IMR-90 (cell line): ENCODE measurements around the gene YES1. TPM values are rescaled to one million over a fixed set of nuclear protein-coding genes. Genes with fewer than 3 reads are reported as not detected.

Experiments used
- ATAC-seq: fragments of 200-7000 bp; cut with Tn5 transposase; 2 replicates; pipeline ENCODE4 v1.9.1; 2020; ENCODE audit warnings: low read depth, mild to moderate bottlenecking, moderate library complexity
- BruUV-seq: library from RNA; stranded (reverse); fragments of 400-500 nt; replicated peaks from 2 replicates; lab custom pipeline; 2021; lab: Mats Ljungman, UMichigan
- CTCF ChIA-PET: fragments of 300-600 bp; formaldehyde crosslinking; extraction: SDS; loops from one replicate; lab custom pipeline; 2021; ENCODE audit warnings: antibody characterized with exemption; lab: Yijun Ruan, JAX
- POLR2A ChIA-PET: fragments of 300-600 bp; sonication (Branson Sonifier 250); formaldehyde crosslinking; loops from one replicate; lab custom pipeline; 2022; ENCODE audit warnings: antibody characterized with exemption; ENCODE audit not compliant: unreplicated experiment; lab: Charles Lee
- DNase-seq: peaks from one replicate; pipeline ENCODE4 v3.0.0; 2013
- H2AFZ ChIP-seq: replicated peaks from 2 replicates; pipeline ENCODE3; 2013; ENCODE audit warnings: low read length, mild to moderate bottlenecking; ENCODE audit not compliant: poor library complexity
- H2AK5ac ChIP-seq: 2 replicates; pipeline ENCODE4 v1.6.1; 2013; ENCODE audit warnings: low read depth, low read length, inconsistent platforms
- H2AK9ac ChIP-seq: replicated peaks from 2 replicates; pipeline ENCODE3; 2013; ENCODE audit warnings: mild to moderate bottlenecking, low read depth, low read length, moderate library complexity; ENCODE audit not compliant: poor library complexity
- H2BK120ac ChIP-seq: 2 replicates; pipeline ENCODE4 v1.6.1; 2013; ENCODE audit warnings: low read depth, low read length, inconsistent platforms
- H2BK15ac ChIP-seq: 3 replicates; pipeline ENCODE4 v1.6.1; 2013; ENCODE audit warnings: low read depth, low read length, inconsistent platforms
- H2BK20ac ChIP-seq: 2 replicates; pipeline ENCODE4 v1.6.1; 2013; ENCODE audit warnings: low read depth, mild to moderate bottlenecking, inconsistent platforms, low read length, moderate library complexity
- H2BK5ac ChIP-seq: 2 replicates; pipeline ENCODE4 v1.6.1; 2013; ENCODE audit warnings: mild to moderate bottlenecking, low read depth, low read length, inconsistent platforms; ENCODE audit not compliant: poor library complexity, severe bottlenecking
- H3K14ac ChIP-seq: replicated peaks from 2 replicates; pipeline ENCODE4 v1.6.1; 2013; ENCODE audit warnings: low read depth, low read length, inconsistent platforms
- H3K18ac ChIP-seq: 2 replicates; pipeline ENCODE4 v1.6.1; 2013; ENCODE audit warnings: low read depth, low read length, control low read depth
- H3K23ac ChIP-seq: 2 replicates; pipeline ENCODE4 v1.6.1; 2013; ENCODE audit warnings: low read depth, low read length, inconsistent platforms
- H3K27ac ChIP-seq: 2 replicates; pipeline ENCODE4 v1.5.1; 2013; ENCODE audit warnings: mild to moderate bottlenecking, control low read depth, low read length; ENCODE audit not compliant: insufficient read depth
- H3K27me3 ChIP-seq: 2 replicates; pipeline ENCODE4 v1.6.1; 2013; ENCODE audit warnings: low read length; ENCODE audit not compliant: control insufficient read depth, insufficient read depth
- H3K36me3 ChIP-seq: 2 replicates; pipeline ENCODE4 v1.6.1; 2013; ENCODE audit warnings: low read length, mixed read lengths; ENCODE audit not compliant: control insufficient read depth, insufficient read depth
- H3K4ac ChIP-seq: 2 replicates; pipeline ENCODE4 v1.6.1; 2013; ENCODE audit warnings: low read depth, low read length, inconsistent platforms
- H3K4me1 ChIP-seq: 2 replicates; pipeline ENCODE4 v1.6.1; 2013; ENCODE audit warnings: low read length, mixed read lengths; ENCODE audit not compliant: control insufficient read depth, insufficient read depth
- H3K4me2 ChIP-seq: 2 replicates; pipeline ENCODE4 v1.6.1; 2013; ENCODE audit warnings: low read depth, mild to moderate bottlenecking, control low read depth, low read length, moderate library complexity
- H3K4me3 ChIP-seq: 2 replicates; pipeline ENCODE4 v1.5.1; 2013; ENCODE audit warnings: low read depth, mild to moderate bottlenecking, control low read depth, low read length, moderate library complexity; ENCODE audit not compliant: insufficient read depth
- H3K56ac ChIP-seq: 2 replicates; pipeline ENCODE4 v1.6.1; 2013; ENCODE audit warnings: low read length, inconsistent platforms; ENCODE audit not compliant: insufficient read depth; ENCODE audit errors: extremely low read depth
- H3K79me1 ChIP-seq, 2 experiments: 2 replicates each; pipeline ENCODE4 v1.6.1; 2013; ENCODE audit warnings: low read length in 2 of 2, inconsistent platforms in 1 of 2, low read depth in 1 of 2
- H3K9ac ChIP-seq: 2 replicates; pipeline ENCODE4 v1.6.1; 2013; ENCODE audit warnings: low read depth, low read length, control low read depth
- H3K9me1 ChIP-seq: 2 replicates; pipeline ENCODE4 v1.6.1; 2013; ENCODE audit warnings: low read length, inconsistent platforms; ENCODE audit not compliant: insufficient read depth
- H3K9me3 ChIP-seq: 2 replicates; pipeline ENCODE4 v1.6.1; 2013; ENCODE audit warnings: low read length; ENCODE audit not compliant: control insufficient read depth, insufficient read depth
- H4K20me1 ChIP-seq: 2 replicates; pipeline ENCODE4 v1.6.1; 2013; ENCODE audit warnings: low read length, inconsistent platforms; ENCODE audit not compliant: insufficient read depth
- H4K5ac ChIP-seq: 2 replicates; pipeline ENCODE4 v1.6.1; 2013; ENCODE audit warnings: mild to moderate bottlenecking, low read depth, low read length, control low read depth
- H4K8ac ChIP-seq, 2 experiments: 2 replicates each; pipeline ENCODE4 v1.6.1; 2013; ENCODE audit warnings: low read depth in 2 of 2, low read length in 2 of 2, control low read depth in 1 of 2, inconsistent platforms in 1 of 2
- H4K91ac ChIP-seq: 2 replicates; pipeline ENCODE4 v1.6.1; 2013; ENCODE audit warnings: low read depth, low read length, inconsistent platforms; ENCODE audit not compliant: insufficient read depth
- BHLHE40 ChIP-seq: fragments of 150-350 bp; IDR thresholded peaks from 2 replicates; pipeline ENCODE4 v1.6.1; 2016; ENCODE audit warnings: mild to moderate bottlenecking, low read depth, low read length
- CTCF ChIP-seq: conservative IDR thresholded peaks from 2 replicates; pipeline ENCODE4 v1.5.1; 2012; ENCODE audit warnings: mild to moderate bottlenecking, low read depth, low read length, improper control_type of control experiment
- RAD21 ChIP-seq: IDR thresholded peaks from 2 replicates; pipeline ENCODE4 v1.6.1; 2012; ENCODE audit warnings: low read length, improper control_type of control experiment
- RFX5 ChIP-seq: IDR thresholded peaks from 2 replicates; pipeline ENCODE4 v1.8.0; 2012; ENCODE audit warnings: low read depth, mild to moderate bottlenecking, low read length, moderate library complexity
- SMC3 ChIP-seq: fragments of 150-350 bp; IDR thresholded peaks from 2 replicates; pipeline ENCODE4 v1.6.1; 2016; ENCODE audit warnings: low read depth, mild to moderate bottlenecking, antibody characterized with exemption, low read length, moderate library complexity
- dilution Hi-C: fragments of 300-500 bp; cut with HindIII; formaldehyde crosslinking; loops from one replicate; pipeline ENCODE4 v1.14.3; 2018; ENCODE audit warnings: low sequenced_read_pairs; ENCODE audit not compliant: unreplicated experiment
- in situ Hi-C: fragments of 300-500 bp; cut with MboI; formaldehyde crosslinking; loops from 3 replicates; pipeline ENCODE4 v1.14.3; 2019; ENCODE audit warnings: low sequenced_read_pairs, inconsistent platforms, mixed read lengths
- intact Hi-C: fragments of 100-400 bp; cut with micrococcal nuclease; formaldehyde crosslinking; loops from 2 replicates; pipeline ENCODE4 v1.10.0; 2022
- polyA plus RNA-seq, 3 experiments: library from polyadenylated mRNA; depleted of rRNA; stranded (reverse); fragments of >200 nt; gene quantifications; 2 replicates each; pipeline ENCODE4 v1.2.3, GENCODE V29; 2012; ENCODE audit warnings: low replicate concordance in 1 of 3
- total RNA-seq: library from RNA; depleted of rRNA; stranded (reverse); fragments of >200 nt; gene quantifications from 2 replicates; pipeline ENCODE4 v1.2.3, GENCODE V29; 2012

The YES1 gene
- total and polyA plus RNA-seq, 2 of the 4 experiments (the other 2 are of a cell fraction): 16.7 to 62.0 TPM

GRCh38 chr18:741931-742512 lies 70.0 kb downstream of the YES1 start:
- Histone ChIP-seq H3K23ac (no peak overlapping the region), H3K4me3 (no peak overlapping the region), H4K5ac (no peak overlapping the region), H3K27ac (no peak overlapping the region), H4K8ac (no peak overlapping the region), H2BK15ac (no peak overlapping the region), H3K14ac (no peak overlapping the region), H3K9me1 (no peaks in the 10 kb centered on the region), H2BK20ac (no peak overlapping the region), H2AK5ac (no peak overlapping the region), H3K4me1 (no peaks in the 10 kb centered on the region), H3K27me3 (no peaks in the 10 kb centered on the region), H4K91ac (no peak overlapping the region), H3K9ac (no peak overlapping the region), H3K36me3 (peaks cover 15% of the 10 kb centered on the region), H3K18ac (no peak overlapping the region), H3K79me1 (no peaks in the 10 kb centered on the region), H3K9me3 (no peaks in the 10 kb centered on the region), H2AK9ac (no peak overlapping the region), H3K4ac (no peak overlapping the region), H3K56ac (no peak overlapping the region), H2BK120ac (no peak overlapping the region), H4K20me1 (no peaks in the 10 kb centered on the region), H3K4me2 (no peak overlapping the region), H2AFZ (no peak overlapping the region), H2BK5ac (no peak overlapping the region)
- no TSS peak for BruUV-seq
- DNase-seq: peak; percentile 63
- CTCF ChIA-PET: interaction anchor here (0.5 to 7.6 kb wide), 5 partner anchors 9 to 1895 kb away, joined by 3 to 45 read pairs (median 3); partner anchors contain the start of gene TYMS
- in situ Hi-C loops (no loop called here), intact Hi-C loops (loop anchor here (1.0 to 5.0 kb wide), 3 partner anchors 89 to 120 kb away; no protein-coding TSS in a partner anchor), dilution Hi-C loops (no loop called here)
- POLR2A ChIA-PET: no interaction called here
- ATAC-seq: peak; percentile 83
- peak; percentile 77 for TF ChIP-seq CTCF
- peak; percentile 74 for TF ChIP-seq SMC3
- no peak for TF ChIP-seq BHLHE40
- no peak for TF ChIP-seq RFX5
- peak; percentile 83 for TF ChIP-seq RAD21
